Adrenal gland (tissue), 5 donors: Measurements from ENCODE around the gene TMEM253.

Source experiments
- POLR2A ChIP-seq, 2 donors: fragments of 450-650 bp; IDR thresholded peaks; one replicate each; pipeline ENCODE4 v1.6.1; 2017; ENCODE audit warnings: antibody characterized with exemption in 2 of 2, mild to moderate bottlenecking in 2 of 2, moderate library complexity in 1 of 2
- TF ChIP-seq, protein P1 (sequence below), 6 experiments: fragments of 450-650 bp in 4 of 6; fragments of 200-600 bp in 2 of 6; sonication (generic) in 1 of 6; IDR thresholded peaks; 1 replicate in 5 of 6; 2 replicates in 1 of 6; pipeline versions ENCODE4 v1.5.1 to v1.8.0; 2016 to 2021; ENCODE audit warnings: antibody characterized with exemption in 6 of 6, mild to moderate bottlenecking in 2 of 6, moderate library complexity in 1 of 6
- donor health status: DM: no; HTN: no; CAD: no.

- TF ChIP-seq, protein P1, sequence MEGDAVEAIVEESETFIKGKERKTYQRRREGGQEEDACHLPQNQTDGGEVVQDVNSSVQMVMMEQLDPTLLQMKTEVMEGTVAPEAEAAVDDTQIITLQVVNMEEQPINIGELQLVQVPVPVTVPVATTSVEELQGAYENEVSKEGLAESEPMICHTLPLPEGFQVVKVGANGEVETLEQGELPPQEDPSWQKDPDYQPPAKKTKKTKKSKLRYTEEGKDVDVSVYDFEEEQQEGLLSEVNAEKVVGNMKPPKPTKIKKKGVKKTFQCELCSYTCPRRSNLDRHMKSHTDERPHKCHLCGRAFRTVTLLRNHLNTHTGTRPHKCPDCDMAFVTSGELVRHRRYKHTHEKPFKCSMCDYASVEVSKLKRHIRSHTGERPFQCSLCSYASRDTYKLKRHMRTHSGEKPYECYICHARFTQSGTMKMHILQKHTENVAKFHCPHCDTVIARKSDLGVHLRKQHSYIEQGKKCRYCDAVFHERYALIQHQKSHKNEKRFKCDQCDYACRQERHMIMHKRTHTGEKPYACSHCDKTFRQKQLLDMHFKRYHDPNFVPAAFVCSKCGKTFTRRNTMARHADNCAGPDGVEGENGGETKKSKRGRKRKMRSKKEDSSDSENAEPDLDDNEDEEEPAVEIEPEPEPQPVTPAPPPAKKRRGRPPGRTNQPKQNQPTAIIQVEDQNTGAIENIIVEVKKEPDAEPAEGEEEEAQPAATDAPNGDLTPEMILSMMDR (IDR thresholded peaks at IDR 0.05): no peak
- no peak for TF ChIP-seq POLR2A (IDR thresholded peaks at IDR 0.05)
These were observed 3.8 kb upstream of the TMEM253 start for GRCh38 chr14:21096978-21097635.
